ENCODE measurements around the gene MOB2.

Gene MOB2

DNA sequence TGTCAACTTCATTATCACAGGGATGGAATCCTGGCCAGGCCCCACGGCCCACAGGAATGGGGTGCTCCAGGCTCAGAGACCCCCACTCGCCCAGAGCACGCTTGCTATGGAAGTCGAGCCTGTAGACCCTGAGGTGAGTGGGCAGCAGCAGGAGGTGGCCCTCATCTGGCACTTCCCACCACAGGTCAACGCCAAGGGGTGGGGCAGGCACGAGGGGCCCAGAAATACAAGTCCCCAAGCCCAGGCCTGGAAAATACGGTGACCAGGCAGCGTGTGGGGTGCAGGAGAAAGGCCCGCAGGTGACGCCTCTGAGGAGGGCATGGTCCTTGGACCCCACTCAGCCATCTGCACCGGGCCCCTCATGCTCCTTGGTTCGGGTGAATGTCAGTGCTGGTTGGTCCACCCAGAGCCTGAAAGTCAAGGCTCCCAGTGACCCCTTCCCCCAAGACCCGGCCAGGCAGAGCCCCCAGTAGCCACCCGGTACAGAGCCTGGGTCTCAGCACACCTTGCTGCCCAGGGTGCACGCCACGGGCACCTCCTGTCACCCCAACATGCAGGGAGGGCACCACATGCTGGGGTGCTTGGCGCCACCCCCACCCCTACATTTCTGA is 2.4 kb downstream of the MOB2 start:
- Histone ChIP-seq H4K20me1 (ENCODE audit: insufficient read depth, low read length) (peaks cover 87% of the 10 kb centered on the region), H3K36me3 (ENCODE audit: insufficient read depth, low read length) (peaks cover 15% of the 10 kb centered on the region), H3K4me1 (ENCODE audit: insufficient read depth, low read length) (no peaks in the 10 kb centered on the region), H3K79me2 (ENCODE audit: insufficient read depth, low read length) (peaks cover 69% of the 10 kb centered on the region), H3K27ac (ENCODE audit: low read length) (no peak overlapping the region), H3K9ac (ENCODE audit: low read depth, low read length) (no peak overlapping the region), H3K4me2 (ENCODE audit: insufficient read depth, low read length) (no peak overlapping the region), H3K4me3 (ENCODE audit: low read depth in 1 of 2, low read length in 2 of 2) (no peak overlapping the region), H3K27me3 (ENCODE audit: insufficient read depth, low read length, poor library complexity) (no peaks in the 10 kb centered on the region), H2AFZ (ENCODE audit: low read depth, low read length) (no peak overlapping the region), H3K9me3 (ENCODE audit: insufficient read depth, low read length, severe bottlenecking) (no peaks in the 10 kb centered on the region)
- ATAC-seq (ENCODE audit: insufficient read depth, low read depth) (no peak), DNase-seq (no peak)
- no peak for TF ChIP-seq EZH2 (IDR thresholded peaks at IDR 0.05; ENCODE audit: borderline replicate concordance, low read depth, low read length, severe bottlenecking)
- TF ChIP-seq, protein P1, sequence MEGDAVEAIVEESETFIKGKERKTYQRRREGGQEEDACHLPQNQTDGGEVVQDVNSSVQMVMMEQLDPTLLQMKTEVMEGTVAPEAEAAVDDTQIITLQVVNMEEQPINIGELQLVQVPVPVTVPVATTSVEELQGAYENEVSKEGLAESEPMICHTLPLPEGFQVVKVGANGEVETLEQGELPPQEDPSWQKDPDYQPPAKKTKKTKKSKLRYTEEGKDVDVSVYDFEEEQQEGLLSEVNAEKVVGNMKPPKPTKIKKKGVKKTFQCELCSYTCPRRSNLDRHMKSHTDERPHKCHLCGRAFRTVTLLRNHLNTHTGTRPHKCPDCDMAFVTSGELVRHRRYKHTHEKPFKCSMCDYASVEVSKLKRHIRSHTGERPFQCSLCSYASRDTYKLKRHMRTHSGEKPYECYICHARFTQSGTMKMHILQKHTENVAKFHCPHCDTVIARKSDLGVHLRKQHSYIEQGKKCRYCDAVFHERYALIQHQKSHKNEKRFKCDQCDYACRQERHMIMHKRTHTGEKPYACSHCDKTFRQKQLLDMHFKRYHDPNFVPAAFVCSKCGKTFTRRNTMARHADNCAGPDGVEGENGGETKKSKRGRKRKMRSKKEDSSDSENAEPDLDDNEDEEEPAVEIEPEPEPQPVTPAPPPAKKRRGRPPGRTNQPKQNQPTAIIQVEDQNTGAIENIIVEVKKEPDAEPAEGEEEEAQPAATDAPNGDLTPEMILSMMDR (IDR thresholded peaks at IDR 0.05; ENCODE audit: borderline replicate concordance, extremely low read depth, low read length, poor library complexity, severe bottlenecking), result no peak

DNA sequence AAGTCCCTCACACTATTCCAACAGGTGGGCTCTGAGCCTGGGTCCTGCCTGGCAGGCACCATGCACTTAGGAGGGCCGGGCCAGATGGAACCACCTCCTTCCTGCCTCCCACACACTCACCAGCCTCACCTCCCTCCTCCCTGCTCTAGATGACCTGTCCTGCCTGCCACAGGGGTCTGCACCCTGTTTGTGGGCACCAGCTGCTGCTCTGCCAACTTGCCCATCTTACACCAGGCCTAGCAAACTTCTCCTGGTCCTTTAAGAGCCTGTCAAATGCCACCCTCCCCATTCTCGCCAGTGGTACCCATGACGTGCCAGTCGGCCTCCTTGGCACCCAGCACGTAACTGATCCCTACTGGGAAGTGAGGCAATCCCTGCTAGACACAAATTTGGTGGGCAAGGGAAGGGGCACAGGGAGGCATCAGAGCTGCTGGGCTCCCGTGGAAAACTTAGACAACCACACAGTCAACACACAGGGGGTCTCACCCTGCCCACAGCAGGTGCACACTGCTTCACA is 3.1 kb downstream of the MOB2 start:
- ATAC-seq (ENCODE audit: insufficient read depth, low read depth), result no peak

DNA sequence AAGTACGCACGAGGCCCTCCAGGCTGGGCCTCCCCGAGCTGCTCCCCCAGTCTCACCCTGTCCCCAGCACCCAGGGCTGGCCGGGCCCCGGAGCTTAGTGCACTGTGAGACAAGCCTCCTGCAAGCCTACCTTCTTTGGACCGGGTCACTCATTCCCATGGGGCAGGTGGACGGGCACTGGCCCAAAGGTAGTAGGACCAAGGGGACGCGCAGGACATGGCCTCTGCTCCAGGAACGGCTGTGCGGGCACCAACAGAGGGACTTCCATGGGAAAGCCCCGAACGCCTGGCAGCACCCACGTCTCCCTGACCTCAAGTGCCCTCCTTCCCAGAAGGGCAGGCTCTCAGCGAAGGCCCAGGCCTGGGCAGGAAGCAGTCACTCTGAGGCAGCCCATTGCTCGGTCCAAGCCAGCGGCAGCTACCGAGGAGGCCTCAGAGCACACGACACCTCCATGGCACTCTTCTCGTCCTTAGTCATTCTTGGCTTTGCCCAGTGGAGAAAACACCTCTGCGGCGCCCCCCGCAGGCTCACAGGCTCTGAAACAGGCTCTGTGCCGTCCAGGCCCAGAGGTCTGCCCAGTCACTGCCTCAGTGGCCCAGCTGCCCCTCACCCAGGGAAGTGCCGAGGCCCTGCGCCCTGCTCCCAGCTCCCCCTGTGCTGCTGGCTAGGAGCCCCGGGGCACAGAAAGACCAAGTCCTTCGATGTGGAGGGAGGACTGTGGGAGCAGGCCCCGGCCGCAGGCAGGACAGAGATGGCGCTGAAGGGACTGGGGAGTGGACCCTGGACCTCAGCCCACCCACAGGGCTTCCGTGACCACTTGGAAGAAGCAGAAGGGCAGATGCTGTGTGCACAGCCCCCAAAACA is 3.8 kb downstream of the MOB2 start:
- DNase-seq, result no peak

More for the DNA sequence above, 3.1 kb downstream of the MOB2 start:
- no peak for DNase-seq
- H3K4me3 ChIP-seq (ENCODE audit: low read depth in 1 of 2, low read length in 2 of 2), result no peak overlapping the region
- H3K9ac ChIP-seq (ENCODE audit: low read depth, low read length), result no peak overlapping the region
- H3K79me2 ChIP-seq (ENCODE audit: insufficient read depth, low read length), result peaks cover 62% of the 10 kb centered on the region
- peaks cover 89% of the 10 kb centered on the region for H4K20me1 ChIP-seq (ENCODE audit: insufficient read depth, low read length)
- TF ChIP-seq, protein P1 (IDR thresholded peaks at IDR 0.05; ENCODE audit: borderline replicate concordance, extremely low read depth, low read length, poor library complexity, severe bottlenecking), result no peak
- TF ChIP-seq EZH2 (IDR thresholded peaks at IDR 0.05; ENCODE audit: borderline replicate concordance, low read depth, low read length, severe bottlenecking), result no peak
- no peaks in the 10 kb centered on the region for H3K9me3 ChIP-seq (ENCODE audit: insufficient read depth, low read length, severe bottlenecking)
- H3K36me3 ChIP-seq (ENCODE audit: insufficient read depth, low read length), result peaks cover 21% of the 10 kb centered on the region
- H3K4me1 ChIP-seq (ENCODE audit: insufficient read depth, low read length), result no peaks in the 10 kb centered on the region
- no peak overlapping the region for H3K4me2 ChIP-seq (ENCODE audit: insufficient read depth, low read length)
- no peaks in the 10 kb centered on the region for H3K27me3 ChIP-seq (ENCODE audit: insufficient read depth, low read length, poor library complexity)
- no peak overlapping the region for H2AFZ ChIP-seq (ENCODE audit: low read depth, low read length)
- no peak overlapping the region for H3K27ac ChIP-seq (ENCODE audit: low read length)

More for the DNA sequence above, 3.8 kb downstream of the MOB2 start:
- TF ChIP-seq, protein P1 (IDR thresholded peaks at IDR 0.05; ENCODE audit: borderline replicate concordance, extremely low read depth, low read length, poor library complexity, severe bottlenecking), result no peak
- no peak for TF ChIP-seq EZH2 (IDR thresholded peaks at IDR 0.05; ENCODE audit: borderline replicate concordance, low read depth, low read length, severe bottlenecking)
- no peak overlapping the region for H3K4me3 ChIP-seq (ENCODE audit: low read depth in 1 of 2, low read length in 2 of 2)
- ATAC-seq (ENCODE audit: insufficient read depth, low read depth), result no peak
- no peak overlapping the region for H3K27ac ChIP-seq (ENCODE audit: low read length)
- no peak overlapping the region for H2AFZ ChIP-seq (ENCODE audit: low read depth, low read length)
- no peak overlapping the region for H3K4me2 ChIP-seq (ENCODE audit: insufficient read depth, low read length)
- peaks cover 56% of the 10 kb centered on the region for H3K79me2 ChIP-seq (ENCODE audit: insufficient read depth, low read length)
- H3K4me1 ChIP-seq (ENCODE audit: insufficient read depth, low read length), result no peaks in the 10 kb centered on the region
- peaks cover 28% of the 10 kb centered on the region for H3K36me3 ChIP-seq (ENCODE audit: insufficient read depth, low read length)
- no peaks in the 10 kb centered on the region for H3K27me3 ChIP-seq (ENCODE audit: insufficient read depth, low read length, poor library complexity)
- no peaks in the 10 kb centered on the region for H3K9me3 ChIP-seq (ENCODE audit: insufficient read depth, low read length, severe bottlenecking)
- peaks cover 86% of the 10 kb centered on the region for H4K20me1 ChIP-seq (ENCODE audit: insufficient read depth, low read length)
- no peak overlapping the region for H3K9ac ChIP-seq (ENCODE audit: low read depth, low read length)

Data from DND-41 (cell line).